Dedifferentiated amniotic fluid mesenchymal stem cell (primary cell): ENCODE results near the gene SKP1.

Experiments
- DNase-seq: peaks from one replicate; pipeline ENCODE4 v3.0.0-alpha.2; 2016; ENCODE audit errors: extremely low spot score

The SKP1 gene

DNA sequence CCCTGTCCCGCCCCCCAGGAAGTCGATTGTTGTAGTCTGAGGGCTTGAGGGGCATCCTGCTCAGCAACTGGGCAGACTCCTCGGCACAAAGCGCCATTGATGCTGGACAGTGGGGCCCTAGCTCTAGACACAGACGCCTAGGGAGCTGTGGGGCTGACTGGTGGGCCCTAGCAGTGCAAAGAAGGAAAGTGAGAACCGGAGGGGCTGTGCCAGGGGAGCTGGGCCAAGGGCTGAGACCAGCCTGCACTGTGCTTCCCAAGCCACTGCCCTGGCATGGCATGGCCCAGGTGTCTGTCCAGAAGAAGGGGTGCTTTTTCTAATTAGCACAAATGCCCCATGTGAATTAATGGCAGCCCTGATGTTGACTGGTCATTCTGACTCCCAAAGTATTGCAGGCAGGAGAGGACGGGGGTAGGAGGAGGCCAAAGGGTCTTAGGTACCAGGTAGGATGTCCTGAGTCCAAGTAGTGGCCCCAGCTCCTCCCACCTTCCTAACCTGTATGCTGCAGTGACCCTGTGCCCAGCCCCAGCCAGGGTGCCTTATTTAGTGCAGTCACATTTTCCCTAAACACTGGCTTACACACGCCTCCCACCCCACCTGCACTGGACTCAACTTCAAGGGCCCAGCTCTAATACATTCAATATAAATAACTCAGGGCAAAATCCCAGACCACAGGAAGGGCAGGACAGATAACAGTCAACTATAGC, 46.4 kb downstream of the SKP1 start:
- no peak for DNase-seq

DNA sequence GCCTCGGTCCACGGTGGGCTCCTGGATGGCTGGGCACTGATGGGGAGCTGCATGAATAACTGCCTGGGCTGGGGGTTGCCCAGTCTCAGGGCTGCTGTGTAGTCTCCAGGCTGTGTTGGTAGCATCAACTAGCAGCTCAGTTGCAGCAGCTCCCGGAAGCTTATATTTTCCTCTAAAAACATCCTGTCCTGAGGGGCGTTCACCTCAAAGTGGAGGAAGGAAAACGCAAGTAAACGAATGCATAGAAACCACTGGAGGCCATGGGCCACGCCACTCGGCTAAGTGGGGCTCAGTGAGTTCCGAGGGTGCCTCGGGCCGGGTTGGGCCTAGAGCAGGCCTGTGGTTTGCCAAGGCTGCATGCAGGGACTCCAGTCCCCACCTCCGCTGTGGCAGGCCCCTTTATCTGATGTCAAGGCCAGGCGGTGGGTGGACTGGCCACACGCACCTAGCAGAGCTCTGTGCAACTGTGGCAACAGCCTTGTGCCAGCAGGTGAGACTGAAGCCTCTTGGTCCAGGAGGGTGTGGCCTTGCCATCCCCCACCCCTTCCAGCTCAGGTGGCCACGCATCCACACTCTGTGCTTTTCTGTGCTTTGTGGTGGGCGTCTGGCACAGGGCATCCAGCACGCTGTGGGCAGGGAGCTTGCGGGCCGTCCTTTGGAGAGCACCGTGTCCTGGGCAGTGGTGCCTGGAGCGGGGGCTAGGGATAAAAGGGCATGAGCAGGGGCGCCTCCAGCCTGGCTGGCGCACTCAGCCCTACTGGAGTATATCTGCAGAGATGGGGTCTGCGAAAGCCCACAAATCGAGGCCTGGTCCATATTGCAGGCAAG, 47.1 kb downstream of the SKP1 start:
- DNase-seq = no peak

DNA sequence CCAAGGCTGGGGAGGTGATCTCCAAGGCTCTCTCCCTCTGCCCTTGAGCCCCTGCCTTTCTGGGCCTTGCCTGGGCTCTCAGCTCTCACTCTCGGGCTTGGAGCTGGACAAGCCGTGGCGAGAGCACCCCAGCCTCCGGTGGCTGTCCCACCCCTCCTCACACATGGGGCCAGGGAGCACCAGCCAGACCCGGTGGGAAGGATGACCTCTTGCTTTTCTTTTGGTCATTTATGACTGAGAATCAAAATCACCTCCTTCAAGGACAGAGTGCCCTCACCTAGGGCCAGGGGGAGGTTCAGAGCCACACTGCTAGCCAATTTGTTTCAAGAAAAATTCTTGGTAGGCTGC, 48.1 kb downstream of the SKP1 start:
- DNase-seq = no peak

DNA sequence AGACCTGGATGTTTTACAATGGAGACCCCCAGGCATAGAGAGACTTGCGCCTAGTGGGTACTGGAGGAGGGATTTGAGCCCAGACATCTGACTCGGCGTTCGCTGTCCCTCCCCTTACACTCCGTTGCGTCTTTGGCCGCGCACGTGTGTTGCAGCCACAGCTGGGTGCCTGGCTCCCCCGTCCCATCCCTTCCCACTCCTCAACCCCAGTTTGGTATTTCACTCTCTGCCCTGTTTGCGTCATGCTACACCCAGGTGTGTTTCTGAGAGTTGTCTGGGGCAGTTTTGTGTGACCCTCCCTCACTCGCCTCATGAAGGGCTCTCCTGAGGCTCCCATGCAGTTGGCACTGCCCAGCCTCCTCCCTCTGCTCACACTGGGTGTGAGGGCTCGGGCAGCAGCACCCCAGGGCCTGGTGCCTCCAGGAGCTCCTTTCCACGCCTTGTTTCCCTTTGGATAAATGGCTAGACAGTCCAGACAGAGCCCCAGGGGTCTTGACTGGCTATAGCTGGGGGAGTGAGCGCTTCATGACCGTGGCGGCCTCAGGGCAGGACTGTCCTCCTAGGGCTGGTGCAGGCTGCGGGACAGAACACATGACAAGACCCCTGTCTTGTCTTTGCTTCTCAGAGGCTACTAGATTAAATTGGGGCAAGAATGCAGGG, 48.6 kb downstream of the SKP1 start:
- no peak for DNase-seq

DNA sequence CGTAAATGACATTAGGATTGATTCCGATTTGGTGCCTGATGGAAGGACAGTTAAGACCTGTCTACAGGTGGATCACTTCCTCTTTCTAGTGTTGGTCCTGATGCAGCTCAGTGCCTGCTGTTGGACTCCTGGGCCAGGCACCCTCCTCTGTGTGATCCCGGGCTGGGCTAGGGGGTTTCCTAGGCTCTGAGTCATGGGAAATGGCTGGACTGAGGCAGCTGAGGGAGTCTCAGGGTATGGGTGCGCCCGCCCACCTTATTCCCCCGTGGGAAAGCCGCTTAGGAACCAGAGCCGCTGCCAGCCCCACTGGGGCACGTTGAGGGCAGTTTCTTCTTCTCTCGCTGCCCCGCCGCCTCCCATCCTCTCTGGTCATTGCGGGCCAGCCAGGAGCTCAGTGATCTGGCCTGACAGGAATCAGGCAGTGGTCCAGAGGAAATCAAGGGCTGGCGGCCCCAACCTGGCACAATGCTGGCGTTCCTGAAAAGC, 49.3 kb downstream of the SKP1 start:
- no peak for DNase-seq

DNA sequence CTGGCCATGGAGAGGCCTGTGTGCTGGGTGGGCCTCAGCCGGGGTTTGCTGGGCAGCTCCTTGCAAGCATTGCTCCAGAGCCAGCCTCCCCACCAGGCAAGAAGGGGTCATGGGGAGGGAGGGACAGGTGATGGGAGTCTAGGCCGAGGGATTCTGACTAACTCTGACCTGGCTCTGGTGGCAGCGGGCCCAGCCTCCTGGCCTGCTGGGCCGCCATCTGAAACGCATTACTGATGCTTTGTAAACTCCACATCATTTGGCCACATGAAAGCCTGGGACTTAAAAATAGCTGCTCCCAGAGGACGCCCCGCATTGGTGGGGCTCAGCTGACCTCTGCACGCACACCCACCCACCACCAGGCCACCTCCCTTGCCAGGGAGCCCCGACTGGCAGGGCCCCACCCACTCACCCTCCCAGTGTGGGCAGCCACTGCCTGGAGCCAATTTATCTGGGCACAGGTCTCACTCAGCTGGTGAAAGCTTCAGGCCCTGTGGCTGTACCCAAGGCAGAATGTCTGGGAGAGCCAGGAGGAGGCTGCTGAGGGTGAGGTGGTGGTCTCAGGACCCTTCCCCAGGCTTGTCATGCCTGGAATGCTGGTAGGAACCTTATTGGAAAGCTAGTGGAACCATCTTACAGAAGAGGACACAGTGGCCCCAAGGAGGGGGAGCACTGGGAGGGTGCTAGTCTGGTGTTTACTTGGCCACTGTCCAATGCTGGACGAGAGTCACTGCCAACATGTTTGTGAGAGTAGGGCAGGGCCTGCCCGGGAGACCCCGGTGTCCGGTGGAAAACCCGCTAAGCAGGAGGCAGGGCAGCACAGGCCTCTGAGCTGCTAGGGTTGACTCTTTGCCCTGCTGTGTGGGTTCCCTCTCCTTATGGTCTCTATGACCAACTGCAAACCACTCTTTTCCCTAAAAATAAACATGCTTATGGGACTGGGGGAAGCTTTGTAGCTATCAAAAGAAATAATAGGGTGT, 51.4 kb downstream of the SKP1 start:
- DNase-seq = peak; percentile 87

DNA sequence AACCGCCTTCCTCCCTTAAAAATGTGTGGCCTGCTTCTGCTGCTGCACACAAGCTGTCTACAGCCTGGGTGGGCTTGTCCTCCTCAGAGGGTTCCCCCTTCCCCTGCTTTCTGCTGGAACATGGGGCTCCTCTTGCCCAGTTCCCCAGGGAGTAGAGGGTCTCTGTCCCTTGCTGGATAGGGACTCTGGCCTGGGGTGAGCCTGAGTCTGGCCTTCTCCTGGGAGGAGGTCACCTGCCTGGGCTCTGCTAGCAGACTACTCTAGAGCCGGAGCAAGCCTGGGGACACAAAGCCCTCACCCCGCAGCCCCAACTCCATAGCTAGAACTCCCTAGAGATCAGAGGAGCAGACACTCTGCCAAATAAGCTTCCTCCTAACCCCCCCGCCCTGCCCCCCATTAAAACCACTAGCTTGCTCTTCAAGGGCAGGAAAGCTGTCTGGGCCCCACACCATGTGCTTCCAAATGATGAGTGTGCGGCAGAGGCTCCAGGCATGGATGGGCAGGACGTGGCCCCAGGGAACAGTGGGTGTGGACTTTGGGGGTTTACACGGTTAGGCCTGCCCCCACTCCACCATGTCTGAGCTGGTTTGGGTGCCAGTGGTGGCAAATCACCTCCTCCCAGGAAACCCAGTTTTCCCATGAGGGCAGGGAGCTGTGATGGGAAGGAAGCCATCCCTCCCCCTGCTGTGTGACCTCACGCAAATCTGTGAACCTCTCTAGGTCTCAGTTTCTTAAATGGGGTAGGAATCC, 52.3 kb downstream of the SKP1 start:
- no peak for DNase-seq

DNA sequence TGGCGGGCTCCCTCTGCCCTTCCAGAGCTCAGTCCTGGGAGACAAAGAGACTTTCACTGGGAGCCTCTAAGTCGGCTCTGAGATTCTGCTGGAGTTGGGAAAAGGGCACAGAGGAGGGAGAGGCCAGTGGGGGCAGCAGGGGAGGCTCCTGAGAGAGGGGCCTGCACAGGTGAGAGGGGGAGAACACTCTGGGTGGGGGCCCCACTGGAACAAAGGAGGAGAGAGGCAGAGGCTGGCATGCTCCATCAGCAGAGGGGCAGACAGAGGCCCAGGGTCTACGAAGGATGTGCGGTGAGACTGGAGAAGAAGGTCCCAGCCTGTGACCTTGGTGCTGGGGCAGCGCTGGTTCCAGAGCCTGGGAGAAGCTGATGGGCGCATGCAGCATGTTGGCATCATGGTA, 53.4 kb downstream of the SKP1 start:
- no peak for DNase-seq

DNA sequence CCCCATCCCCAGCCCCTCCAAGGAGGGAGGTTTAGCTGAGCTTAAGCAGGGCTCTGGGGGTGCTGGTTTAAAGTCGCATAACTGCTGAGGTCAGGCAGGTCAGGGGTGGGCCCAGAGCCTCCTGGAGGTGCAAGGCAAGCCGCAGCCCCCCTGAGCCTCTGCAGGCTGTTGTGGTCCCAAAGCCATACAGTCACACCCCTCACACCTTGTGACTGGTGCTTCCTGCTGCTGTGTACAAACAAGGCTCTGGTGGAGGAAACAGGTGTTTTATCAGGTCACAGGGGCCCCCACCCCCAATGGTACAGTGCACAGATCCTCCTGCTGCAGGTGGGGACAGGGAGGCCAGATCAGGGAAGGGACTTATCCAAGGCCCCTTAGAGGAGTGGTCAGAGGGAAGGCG, 54.2 kb downstream of the SKP1 start:
- DNase-seq = no peak

DNA sequence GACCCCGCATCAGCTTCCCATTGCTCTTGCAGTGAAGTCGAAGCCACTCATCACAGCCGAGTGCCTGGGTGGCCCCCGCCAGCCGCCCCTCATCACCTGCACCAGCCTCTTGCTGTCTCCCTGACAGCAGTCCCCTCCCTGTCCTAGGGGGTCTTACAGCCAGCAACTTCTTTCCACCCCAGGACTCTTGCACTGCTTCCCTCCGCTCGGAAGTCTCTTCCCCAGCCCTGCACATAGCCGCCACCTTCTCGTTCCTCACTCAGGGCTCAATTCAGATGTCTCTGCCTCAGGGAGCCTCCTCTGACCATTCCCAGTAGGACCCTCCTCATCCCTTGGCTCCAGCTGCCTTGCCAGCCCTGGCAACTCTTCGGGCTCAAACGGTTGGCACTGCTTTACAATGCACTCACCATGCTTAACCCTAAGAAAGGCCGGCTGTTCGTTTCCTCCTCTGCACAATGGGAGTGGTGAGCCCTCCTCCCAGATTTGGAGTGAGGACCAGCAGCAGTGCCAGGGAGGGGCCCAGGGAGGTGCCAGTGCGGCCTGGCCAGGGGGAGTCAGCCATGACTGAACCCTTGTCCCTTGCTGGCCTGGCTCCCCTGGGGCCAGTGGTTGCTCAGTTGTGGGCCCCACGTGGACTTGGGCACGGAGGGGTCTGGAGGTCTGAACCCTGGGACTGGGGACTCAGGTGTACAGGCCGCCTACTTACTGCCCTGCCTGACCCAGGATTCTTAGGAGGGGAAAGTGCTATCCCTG, 56.2 kb downstream of the SKP1 start:
- no peak for DNase-seq

DNA sequence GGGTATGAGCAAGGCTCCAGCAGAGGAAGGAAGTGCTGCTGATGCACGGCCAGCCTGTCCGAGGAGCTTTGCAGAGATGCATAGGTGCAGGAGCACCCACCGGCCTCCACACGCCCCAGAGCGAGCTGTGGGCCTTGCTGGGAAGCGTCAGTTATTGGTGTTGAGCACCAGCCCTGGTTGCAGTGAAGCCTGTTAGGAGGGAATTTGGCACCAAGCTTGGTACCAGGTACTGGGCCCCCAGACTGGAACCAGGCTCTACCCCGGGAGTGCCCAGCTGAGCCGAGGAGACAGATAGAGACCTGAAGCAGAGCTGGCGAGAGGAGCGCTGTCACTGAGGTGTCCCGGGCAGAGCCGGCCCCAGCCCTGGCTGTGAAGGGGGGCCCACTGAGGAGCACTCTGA, 57.0 kb downstream of the SKP1 start:
- no peak for DNase-seq

DNA sequence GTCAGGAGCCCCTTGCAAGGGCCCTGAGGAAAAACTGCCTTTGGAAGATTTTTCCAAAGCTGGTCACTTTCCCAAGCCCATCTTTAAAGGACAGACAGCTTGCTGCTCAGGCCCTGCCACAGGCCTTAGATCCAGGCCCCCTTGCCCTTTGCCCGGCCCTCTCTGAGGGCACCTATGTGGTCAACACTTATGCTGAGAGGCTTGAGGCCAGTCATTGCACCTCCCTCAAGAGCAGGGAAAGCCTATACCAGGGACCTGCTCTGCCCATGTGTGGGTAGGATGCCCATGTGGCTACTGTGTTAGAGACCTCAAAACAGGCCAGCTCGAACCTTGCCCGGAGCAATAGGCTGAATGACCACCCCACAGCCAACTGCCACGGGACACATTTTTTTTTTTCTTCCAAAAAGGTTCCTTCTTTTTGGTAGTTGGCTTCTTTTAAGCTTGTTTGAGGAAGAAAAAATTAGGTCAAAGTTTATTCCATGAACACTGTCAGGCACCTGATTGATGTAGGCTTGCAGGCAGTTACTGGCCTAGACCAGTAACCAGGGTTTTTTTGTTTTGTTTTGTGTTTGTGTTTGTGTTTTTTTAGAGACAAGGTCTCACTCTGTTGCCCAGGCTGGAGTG, 58.4 kb downstream of the SKP1 start:
- no peak for DNase-seq

DNA sequence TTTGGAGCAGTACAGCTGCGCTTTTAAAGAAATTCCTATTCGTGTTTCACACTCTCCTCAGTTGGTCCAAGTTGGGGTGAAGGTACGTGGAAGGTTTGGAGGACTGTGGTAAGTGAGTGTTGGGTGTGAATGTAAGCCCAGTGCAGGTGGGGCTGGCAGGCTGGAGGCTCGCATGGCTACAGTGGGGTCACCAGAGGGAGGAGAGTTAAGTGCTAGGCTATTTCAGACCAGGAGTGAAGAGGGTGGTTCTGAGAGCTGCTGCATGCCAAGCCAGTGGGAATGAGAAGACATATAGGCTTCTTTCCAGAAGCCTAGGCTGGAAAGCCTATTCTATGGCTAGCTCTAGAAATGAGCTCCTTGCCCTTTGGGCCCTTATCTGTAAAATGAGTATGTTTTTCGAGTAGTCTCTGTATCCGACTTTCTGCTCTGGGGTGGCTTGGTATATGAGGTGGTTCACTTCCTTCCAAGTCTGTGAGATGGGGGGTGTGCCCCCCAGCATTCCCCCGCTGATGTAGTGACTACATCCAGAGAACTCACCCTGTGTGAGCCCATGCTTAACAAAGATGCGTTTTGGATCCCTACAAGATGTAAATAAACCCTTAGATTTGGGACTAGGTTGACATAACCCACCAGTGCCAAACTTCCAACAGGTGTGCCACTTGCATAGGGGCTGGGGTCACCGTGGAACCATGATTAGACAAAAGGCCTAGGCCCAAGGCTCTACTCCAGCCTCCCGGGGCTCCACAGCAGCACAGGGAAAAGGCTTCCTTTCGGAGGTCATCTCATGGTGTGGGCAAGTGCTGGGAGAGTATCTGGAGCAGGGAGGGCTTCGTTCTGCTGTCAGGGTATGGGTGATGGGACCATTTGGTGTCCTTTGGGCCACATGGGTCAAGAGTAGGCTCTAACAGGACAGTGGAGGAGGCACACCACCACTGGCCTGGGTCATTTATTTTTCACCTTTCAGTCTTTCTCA, 59.7 kb downstream of the SKP1 start:
- no peak for DNase-seq

DNA sequence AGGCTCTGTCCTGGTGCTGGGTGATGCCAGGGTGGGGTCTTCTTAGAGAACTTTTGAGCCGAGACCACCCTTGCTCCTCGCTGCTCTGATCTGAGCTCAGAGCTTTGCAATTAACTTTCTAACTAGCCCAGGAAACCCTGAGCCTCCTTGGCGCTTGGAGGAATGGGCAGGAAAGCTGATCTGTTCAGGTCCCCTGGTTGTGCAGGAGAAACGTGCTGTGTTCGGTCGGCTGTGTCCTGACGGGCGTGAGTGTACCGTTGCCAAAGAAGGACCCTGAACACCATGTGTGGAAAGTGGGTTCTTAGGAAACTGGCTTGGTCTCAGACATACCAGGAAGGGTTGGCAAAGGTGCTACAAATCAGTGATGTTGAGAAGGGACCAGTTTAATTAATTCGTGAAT, 60.5 kb downstream of the SKP1 start:
- no peak for DNase-seq

DNA sequence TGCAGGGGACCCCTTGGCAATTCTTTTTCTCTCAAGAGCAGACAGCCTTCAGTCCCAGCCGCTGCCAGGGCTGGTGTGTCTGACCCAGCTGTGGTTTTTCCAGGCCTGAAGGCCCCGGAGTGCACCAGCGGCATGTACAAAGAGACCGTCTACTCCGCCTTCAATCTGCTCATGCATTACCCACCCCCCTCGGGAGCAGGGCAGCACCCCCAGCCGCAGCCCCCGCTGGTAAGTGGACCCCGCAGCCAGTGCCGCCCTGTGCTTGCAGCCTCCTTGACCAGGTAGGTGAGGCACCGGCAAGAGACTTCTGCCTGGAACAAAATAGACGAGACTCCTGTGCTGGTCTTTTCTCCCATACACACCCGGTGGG, 61.0 kb downstream of the SKP1 start:
- no peak for DNase-seq

DNA sequence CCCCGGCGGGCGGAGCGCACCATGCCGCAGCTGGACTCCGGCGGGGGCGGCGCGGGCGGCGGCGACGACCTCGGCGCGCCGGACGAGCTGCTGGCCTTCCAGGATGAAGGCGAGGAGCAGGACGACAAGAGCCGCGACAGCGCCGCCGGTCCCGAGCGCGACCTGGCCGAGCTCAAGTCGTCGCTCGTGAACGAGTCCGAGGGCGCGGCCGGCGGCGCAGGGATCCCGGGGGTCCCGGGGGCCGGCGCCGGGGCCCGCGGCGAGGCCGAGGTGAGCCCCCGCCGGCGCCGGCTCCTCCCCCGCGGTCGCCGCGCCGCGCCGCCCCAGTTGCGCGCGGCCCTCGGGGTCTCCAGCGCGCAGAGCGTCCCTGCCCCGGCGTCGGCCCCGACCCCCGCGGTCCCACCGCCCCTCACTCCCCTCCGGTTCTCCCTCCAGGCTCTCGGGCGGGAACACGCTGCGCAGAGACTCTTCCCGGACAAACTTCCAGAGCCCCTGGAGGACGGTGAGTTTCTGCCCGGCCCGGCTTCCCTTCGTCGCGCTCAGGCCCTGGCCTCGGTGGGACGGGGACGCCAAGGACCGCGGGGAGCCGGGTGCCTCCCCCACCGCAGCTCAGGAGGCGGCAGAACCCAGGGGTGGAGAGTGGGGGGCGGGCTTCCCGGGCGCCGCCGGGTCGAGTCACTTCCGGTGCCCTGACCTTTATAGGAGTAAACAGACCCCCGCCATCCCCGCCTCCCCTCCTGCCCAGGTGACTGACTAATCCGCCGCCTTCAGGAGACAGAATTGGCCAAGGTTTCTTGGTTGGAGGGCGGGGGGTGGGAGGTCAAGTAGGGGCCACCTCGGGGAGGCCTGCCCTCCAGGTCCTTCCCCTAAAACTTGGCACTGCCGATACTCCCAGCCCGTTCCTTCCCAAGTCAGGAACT, 61.6 kb downstream of the SKP1 start:
- no peak for DNase-seq
